HUES6 (cell line): ENCODE results near the gene SLX4IP.

Experiments
- H3K27ac ChIP-seq: 2 replicates; pipeline ENCODE4 v1.7.0; 2013; ENCODE audit warnings: low read depth, mild to moderate bottlenecking, low read length, inconsistent platforms
- H3K27me3 ChIP-seq: 2 replicates; pipeline ENCODE4 v1.6.1; 2013; ENCODE audit warnings: low read length; ENCODE audit not compliant: control insufficient read depth, insufficient read depth
- H3K36me3 ChIP-seq: 2 replicates; pipeline ENCODE4 v1.6.1; 2013; ENCODE audit warnings: low read length; ENCODE audit not compliant: control insufficient read depth, insufficient read depth
- H3K4me1 ChIP-seq: 2 replicates; pipeline ENCODE4 v1.6.1; 2013; ENCODE audit warnings: low read length; ENCODE audit not compliant: control insufficient read depth, insufficient read depth
- H3K4me3 ChIP-seq: 2 replicates; pipeline ENCODE4 v1.5.1; 2013; ENCODE audit warnings: low read depth, low read length
- H3K9ac ChIP-seq: one replicate; pipeline ENCODE4 v1.6.1; 2013; ENCODE audit warnings: mild to moderate bottlenecking, low read length
- H3K9me3 ChIP-seq: 2 replicates; pipeline ENCODE4 v1.6.1; 2013; ENCODE audit warnings: low read depth, low read length; ENCODE audit not compliant: control insufficient read depth, insufficient read depth

SLX4IP gene

GRCh38 chr20:10651227-10651990, 216.3 kb downstream of the SLX4IP start:
- peaks cover 86% of the 10 kb centered on the region for H3K4me1 ChIP-seq
- H3K36me3 ChIP-seq = peaks cover 95% of the 10 kb centered on the region
- no peak overlapping the region for H3K27ac ChIP-seq

DNA sequence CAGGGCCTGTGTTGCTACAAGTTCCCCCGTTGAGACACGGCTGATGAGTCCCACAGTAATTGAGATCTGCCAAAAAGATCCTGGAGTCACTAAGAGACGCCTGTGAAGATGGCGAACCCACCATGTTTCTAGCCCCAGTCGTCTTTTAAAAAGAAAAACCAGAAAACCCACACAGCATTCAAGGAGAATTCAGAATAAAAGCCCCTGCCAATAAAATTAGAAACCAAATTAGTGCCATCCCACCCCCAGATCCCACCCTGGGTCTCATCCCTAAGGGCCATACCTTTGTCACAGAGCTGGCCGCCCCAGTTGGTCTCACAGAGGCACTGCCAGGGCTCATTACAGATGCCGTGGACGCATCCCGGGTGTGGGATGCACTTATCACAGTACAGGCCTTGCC, 217.1 kb downstream of the SLX4IP start:
- H3K27ac ChIP-seq = no peak overlapping the region
- H3K27me3 ChIP-seq = no peaks in the 10 kb centered on the region
- no peak overlapping the region for H3K4me3 ChIP-seq
- H3K9me3 ChIP-seq = no peaks in the 10 kb centered on the region
- H3K36me3 ChIP-seq = peaks cover 91% of the 10 kb centered on the region
- H3K9ac ChIP-seq = no peak overlapping the region
- peaks cover 90% of the 10 kb centered on the region for H3K4me1 ChIP-seq

More at GRCh38 chr20:10651227-10651990, 216.3 kb downstream of the SLX4IP start:
- H3K4me3 ChIP-seq = no peak overlapping the region
- no peak overlapping the region for H3K9ac ChIP-seq
- H3K9me3 ChIP-seq = no peaks in the 10 kb centered on the region
- no peaks in the 10 kb centered on the region for H3K27me3 ChIP-seq

GRCh38 chr20:10652660-10653261, 217.7 kb downstream of the SLX4IP start:
- Histone ChIP-seq H3K4me1 (peaks cover 90% of the 10 kb centered on the region), H3K9me3 (no peaks in the 10 kb centered on the region), H3K9ac (peak overlapping the region; percentile 17), H3K27me3 (no peaks in the 10 kb centered on the region), H3K27ac (no peak overlapping the region), H3K36me3 (peaks cover 90% of the 10 kb centered on the region), H3K4me3 (no peak overlapping the region)

DNA sequence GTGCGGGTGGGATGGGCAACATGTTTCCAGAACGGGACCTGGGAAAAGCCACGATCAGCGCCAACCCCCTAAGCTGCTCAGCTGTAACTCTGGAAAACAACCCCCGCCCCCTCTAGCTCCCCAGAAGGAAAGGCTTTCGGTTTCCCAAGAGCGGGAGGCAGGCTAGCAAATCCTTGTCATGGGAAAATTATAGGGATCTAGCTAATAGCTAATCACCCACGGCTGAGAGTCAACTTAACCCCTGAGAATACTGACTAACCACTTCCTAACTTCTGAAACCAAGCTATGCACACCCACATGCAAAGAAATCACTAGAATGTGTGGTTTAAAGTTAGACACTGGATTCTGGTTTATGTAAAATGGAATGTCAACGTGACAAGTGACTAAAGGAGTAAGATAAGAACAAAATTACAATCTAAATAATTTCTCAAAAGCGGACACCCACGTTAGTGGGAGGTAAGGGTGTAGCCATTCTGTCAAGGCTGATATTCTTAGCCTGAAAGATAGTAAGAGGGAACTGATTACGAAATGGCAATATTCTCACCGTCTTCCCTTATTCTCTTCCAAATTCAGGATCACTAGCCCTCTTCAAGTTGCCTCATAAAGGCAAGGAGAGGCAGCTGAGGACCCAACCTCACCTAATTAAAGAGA, 218.6 kb downstream of the SLX4IP start:
- Histone ChIP-seq H3K36me3 (peaks cover 90% of the 10 kb centered on the region), H3K27me3 (no peaks in the 10 kb centered on the region), H3K4me3 (no peak overlapping the region), H3K27ac (no peak overlapping the region), H3K4me1 (peaks cover 86% of the 10 kb centered on the region), H3K9me3 (no peaks in the 10 kb centered on the region), H3K9ac (no peak overlapping the region)

DNA sequence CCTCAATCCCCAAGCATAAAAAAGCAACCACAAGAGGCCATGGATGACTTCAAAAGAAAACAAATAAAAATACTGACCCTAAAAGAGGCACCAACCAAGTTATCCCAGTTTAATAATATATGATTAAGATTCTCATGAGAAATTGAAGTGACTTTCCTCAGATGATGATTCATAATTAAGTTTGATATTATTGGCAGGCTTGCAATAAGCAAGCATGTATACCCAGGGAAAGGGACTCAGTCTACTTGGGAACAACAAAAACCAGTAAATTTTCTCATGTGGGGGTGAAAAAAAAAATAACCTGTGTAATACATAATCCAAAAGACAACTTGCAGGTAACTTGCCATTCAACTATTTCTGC, 219.1 kb downstream of the SLX4IP start:
- Histone ChIP-seq H3K27me3 (no peaks in the 10 kb centered on the region), H3K9me3 (no peaks in the 10 kb centered on the region), H3K36me3 (peaks cover 90% of the 10 kb centered on the region), H3K9ac (no peak overlapping the region), H3K27ac (no peak overlapping the region), H3K4me1 (peaks cover 81% of the 10 kb centered on the region), H3K4me3 (no peak overlapping the region)

- Histone ChIP-seq H3K27me3 (no peaks in the 10 kb centered on the region), H3K36me3 (peaks cover 87% of the 10 kb centered on the region), H3K9me3 (no peaks in the 10 kb centered on the region), H3K27ac (no peak overlapping the region), H3K9ac (no peak overlapping the region), H3K4me3 (no peak overlapping the region), H3K4me1 (peaks cover 79% of the 10 kb centered on the region)
Measured at GRCh38 chr20:10654630-10655029, 219.5 kb downstream of the SLX4IP start.

GRCh38 chr20:10655720-10656669, 220.9 kb downstream of the SLX4IP start:
- H3K27me3 ChIP-seq = no peaks in the 10 kb centered on the region
- H3K27ac ChIP-seq = no peak overlapping the region
- H3K9ac ChIP-seq = no peak overlapping the region
- no peak overlapping the region for H3K4me3 ChIP-seq
- H3K4me1 ChIP-seq = peaks cover 81% of the 10 kb centered on the region
- no peaks in the 10 kb centered on the region for H3K9me3 ChIP-seq
- peaks cover 83% of the 10 kb centered on the region for H3K36me3 ChIP-seq

DNA sequence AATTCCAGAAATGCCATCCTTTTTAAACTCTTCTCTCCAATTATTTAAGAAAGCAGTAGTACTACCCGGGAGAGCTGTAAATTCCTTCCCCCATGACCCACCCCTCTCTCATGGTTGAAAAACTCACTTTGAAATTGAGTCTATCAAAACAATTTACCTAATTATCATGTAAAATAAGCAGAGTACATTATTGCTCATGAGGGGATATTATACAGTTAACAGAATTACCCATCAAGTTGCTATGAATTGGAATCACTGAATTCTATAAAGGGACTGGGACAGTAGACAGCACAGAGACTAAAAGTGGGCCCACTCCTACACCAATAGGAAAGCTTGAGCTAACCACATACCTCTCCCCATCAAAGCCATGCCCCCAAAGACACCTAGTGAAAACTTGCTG, 222.3 kb downstream of the SLX4IP start:
- Histone ChIP-seq H3K4me1 (peaks cover 75% of the 10 kb centered on the region), H3K4me3 (no peak overlapping the region), H3K27me3 (no peaks in the 10 kb centered on the region), H3K9ac (no peak overlapping the region), H3K36me3 (peaks cover 83% of the 10 kb centered on the region), H3K9me3 (no peaks in the 10 kb centered on the region), H3K27ac (no peak overlapping the region)

GRCh38 chr20:10658051-10658823, 223.1 kb downstream of the SLX4IP start:
- Histone ChIP-seq H3K27ac (no peak overlapping the region), H3K4me1 (peaks cover 75% of the 10 kb centered on the region), H3K9me3 (no peaks in the 10 kb centered on the region), H3K36me3 (peaks cover 83% of the 10 kb centered on the region), H3K27me3 (no peaks in the 10 kb centered on the region), H3K4me3 (no peak overlapping the region), H3K9ac (no peak overlapping the region)
